Prostate gland (tissue), 2 donors: Measurements from ENCODE around the gene APOBR. TPM values are rescaled to one million over a fixed set of nuclear protein-coding genes. Genes with fewer than 3 reads are reported as not detected.
"Not testable (repeated sequence)": the region's sequence is repeated elsewhere in the genome, so short reads cannot be mapped to it uniquely, and the experiment has no call there.

ENCODE experiments used
- DNase-seq: peaks from one replicate; pipeline ENCODE4 v3.0.0-alpha.2; 2019; ENCODE audit warnings: low spot score
- H3K27ac ChIP-seq, 2 donors: fragments of 200-600 bp; sonication (generic); 2 replicates each; pipeline ENCODE4 v1.5.1; 2017 to 2019
- H3K27me3 ChIP-seq: fragments of 200-600 bp; sonication (generic); replicated peaks from 2 replicates; pipeline ENCODE4 v1.5.1; 2019; ENCODE audit not compliant: insufficient read depth
- H3K36me3 ChIP-seq, 2 donors: fragments of 200-600 bp; sonication (generic); 1 replicate in 1 of 2; 2 replicates in 1 of 2; pipeline versions ENCODE4 v1.5.1 to v1.8.1; 2017 to 2019
- H3K4me1 ChIP-seq: fragments of 200-600 bp; sonication (generic); replicated peaks from 2 replicates; pipeline ENCODE4 v1.5.1; 2019
- H3K4me3 ChIP-seq, 2 donors: fragments of 200-600 bp; sonication (generic); 2 replicates each; pipeline ENCODE4 v1.5.1; 2017 to 2019
- H3K9me3 ChIP-seq: fragments of 200-600 bp; sonication (generic); 2 replicates; pipeline ENCODE4 v1.5.1; 2017
- POLR2A ChIP-seq: fragments of 450-650 bp; IDR thresholded peaks from one replicate; pipeline ENCODE4 v1.6.1; 2016; ENCODE audit warnings: antibody characterized with exemption, mild to moderate bottlenecking
- POLR2AphosphoS5 ChIP-seq: sonication (generic); formaldehyde crosslinking; IDR thresholded peaks from one replicate; pipeline ENCODE4 v1.6.1; 2017; ENCODE audit warnings: antibody characterized with exemption
- WGBS: methylation state at CpG from one replicate; pipeline ENCODE4 v1.1.5; 2018; 5-methylcytosine and 5-hydroxymethylcytosine counted together
- intact Hi-C: fragments of 100-400 bp; cut with DNase I; formaldehyde crosslinking; loops from one replicate; pipeline ENCODE4 v1.14.2; 2022
- total RNA-seq, 2 donors: library from RNA; depleted of rRNA; stranded (reverse); fragments of >200 nt; gene quantifications; one replicate each; pipeline ENCODE4 v1.1.0, GENCODE V29; 2016
- TF ChIP-seq, protein P1 (sequence below), 4 experiments: fragments of 200-600 bp in 2 of 4; fragments of 450-650 bp in 2 of 4; sonication (generic) in 2 of 4; IDR thresholded peaks; 1 replicate in 3 of 4; 2 replicates in 1 of 4; pipeline ENCODE4 v1.5.1; 2016 to 2019; ENCODE audit warnings: antibody characterized with exemption in 4 of 4, mild to moderate bottlenecking in 2 of 4, moderate library complexity in 2 of 4

The APOBR gene
- total RNA-seq, 2 donors from 2014 or later: 1.3 to 3.4 TPM

DNA sequence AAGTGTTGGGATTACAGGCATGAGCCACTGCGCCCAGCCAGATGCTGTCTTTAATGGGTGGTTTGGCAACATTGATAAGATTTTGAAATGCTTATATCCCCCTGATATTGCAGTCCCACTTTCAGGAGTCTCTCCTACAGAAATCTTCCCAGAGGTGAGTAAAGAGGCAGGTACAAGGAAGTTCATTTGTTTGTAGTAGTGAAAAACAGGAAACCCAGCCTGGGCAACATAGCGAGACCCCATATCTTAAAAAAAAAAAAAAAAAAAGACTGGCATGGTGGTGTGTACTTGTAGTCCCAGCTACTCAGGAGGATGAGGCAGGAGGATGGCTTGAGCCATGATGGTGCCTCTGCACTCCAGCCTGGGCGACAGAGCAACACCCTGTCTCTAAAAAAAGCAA lies 50.6 kb downstream of the APOBR start:
- no peaks in the 10 kb centered on the region for H3K4me1 ChIP-seq
- DNase-seq: no peak
- no peaks in the 10 kb centered on the region for H3K9me3 ChIP-seq
- TF ChIP-seq, protein P1, sequence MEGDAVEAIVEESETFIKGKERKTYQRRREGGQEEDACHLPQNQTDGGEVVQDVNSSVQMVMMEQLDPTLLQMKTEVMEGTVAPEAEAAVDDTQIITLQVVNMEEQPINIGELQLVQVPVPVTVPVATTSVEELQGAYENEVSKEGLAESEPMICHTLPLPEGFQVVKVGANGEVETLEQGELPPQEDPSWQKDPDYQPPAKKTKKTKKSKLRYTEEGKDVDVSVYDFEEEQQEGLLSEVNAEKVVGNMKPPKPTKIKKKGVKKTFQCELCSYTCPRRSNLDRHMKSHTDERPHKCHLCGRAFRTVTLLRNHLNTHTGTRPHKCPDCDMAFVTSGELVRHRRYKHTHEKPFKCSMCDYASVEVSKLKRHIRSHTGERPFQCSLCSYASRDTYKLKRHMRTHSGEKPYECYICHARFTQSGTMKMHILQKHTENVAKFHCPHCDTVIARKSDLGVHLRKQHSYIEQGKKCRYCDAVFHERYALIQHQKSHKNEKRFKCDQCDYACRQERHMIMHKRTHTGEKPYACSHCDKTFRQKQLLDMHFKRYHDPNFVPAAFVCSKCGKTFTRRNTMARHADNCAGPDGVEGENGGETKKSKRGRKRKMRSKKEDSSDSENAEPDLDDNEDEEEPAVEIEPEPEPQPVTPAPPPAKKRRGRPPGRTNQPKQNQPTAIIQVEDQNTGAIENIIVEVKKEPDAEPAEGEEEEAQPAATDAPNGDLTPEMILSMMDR (IDR thresholded peaks at IDR 0.05): no peak
- TF ChIP-seq POLR2A (no peak), POLR2AphosphoS5 (no peak)
- no peak overlapping the region for H3K4me3 ChIP-seq
- intact Hi-C loops: no loop called here
- WGBS: 93% methylated on average over 3 of the region's 3 CpGs
- H3K27me3 ChIP-seq: no peaks in the 10 kb centered on the region
- H3K36me3 ChIP-seq: no peaks in the 10 kb centered on the region
- no peak overlapping the region for H3K27ac ChIP-seq

GRCh38 chr16:28545964-28546363 lies 51.5 kb downstream of the APOBR start:
- H3K36me3 ChIP-seq, H3K27ac ChIP-seq, intact Hi-C loops, H3K27me3 ChIP-seq, H3K4me3 ChIP-seq, H3K4me1 ChIP-seq, H3K9me3 ChIP-seq, DNase-seq: not testable (repeated sequence)
- 86% methylated on average over 7 of the region's 7 CpGs for WGBS

GRCh38 chr16:28546626-28547025 lies 52.2 kb downstream of the APOBR start:
- DNase-seq: no peak
- intact Hi-C loops: no loop called here
- no peak overlapping the region for H3K27ac ChIP-seq

GRCh38 chr16:28548306-28548802 lies 53.9 kb downstream of the APOBR start:
- no peak overlapping the region for H3K27ac ChIP-seq
- H3K4me3 ChIP-seq: no peak overlapping the region
- no peaks in the 10 kb centered on the region for H3K27me3 ChIP-seq
- H3K4me1 ChIP-seq: no peaks in the 10 kb centered on the region
- DNase-seq: no peak
- TF ChIP-seq POLR2AphosphoS5 (no peak), POLR2A (no peak)
- TF ChIP-seq, protein P1 (IDR thresholded peaks at IDR 0.05): no peak
- no peaks in the 10 kb centered on the region for H3K36me3 ChIP-seq
- 74% methylated on average over 14 of the region's 14 CpGs for WGBS
- intact Hi-C loops: no loop called here
- H3K9me3 ChIP-seq: no peaks in the 10 kb centered on the region

More at GRCh38 chr16:28546626-28547025, 52.2 kb downstream of the APOBR start:
- WGBS: 89% methylated on average over 7 of the region's 7 CpGs
- no peaks in the 10 kb centered on the region for H3K27me3 ChIP-seq
- H3K4me1 ChIP-seq: no peaks in the 10 kb centered on the region
- TF ChIP-seq POLR2AphosphoS5 (no peak), POLR2A (no peak)
- TF ChIP-seq, protein P1 (IDR thresholded peaks at IDR 0.05): no peak
- no peak overlapping the region for H3K4me3 ChIP-seq
- H3K9me3 ChIP-seq: no peaks in the 10 kb centered on the region
- H3K36me3 ChIP-seq: no peaks in the 10 kb centered on the region

Other genes with a start within 250 kb of the APOBR start
- 1 to 10 TPM; 5.8 to 8.1 TPM for gene SBK1, start 202.1 kb upstream of the APOBR start, total RNA-seq
- gene NPIPB6, start 131.1 kb upstream of the APOBR start, total RNA-seq: 1 to 10 TPM; 2.7 to 3.1 TPM
- 100 to 1,000 TPM; 155 to 261 TPM for gene EIF3CL, start 90.8 kb upstream of the APOBR start, total RNA-seq
- gene NPIPB7, start 22.3 kb upstream of the APOBR start, total RNA-seq: not detected
- gene CLN3, start 2.6 kb upstream of the APOBR start, total RNA-seq: 10 to 100 TPM; 30.6 to 47.3 TPM
- gene IL27, start 12.2 kb downstream of the APOBR start, total RNA-seq: not detected
- 100 to 1,000 TPM in 1 of 2 donors, 10 to 100 TPM in 1; 79.6 to 107 TPM for gene NUPR1, start 44.3 kb downstream of the APOBR start, total RNA-seq
- gene SGF29, start 59.3 kb downstream of the APOBR start, total RNA-seq: 10 to 100 TPM; 32.2 to 59.7 TPM
- gene SULT1A2, start 102.4 kb downstream of the APOBR start, total RNA-seq: 1 to 10 TPM in 1 of 2 donors, under 1 TPM in 1; 0.96 to 3.1 TPM
- gene SULT1A1, start 115.4 kb downstream of the APOBR start, total RNA-seq: 10 to 100 TPM; 17.6 to 21.5 TPM
- 1 to 10 TPM in 1 of 2 donors, not detected in 1; 6.0 TPM for gene NPIPB8, start 143.4 kb downstream of the APOBR start, total RNA-seq
- 100 to 1,000 TPM; 186 to 373 TPM for gene EIF3C, start 216.8 kb downstream of the APOBR start, total RNA-seq